GM12878 (cell line): Measurements from ENCODE around the gene TRPT1.

Source experiments
- CBX5 ChIP-seq: sonication (generic); IDR thresholded peaks from 2 replicates; pipeline ENCODE4 v1.6.1; 2016; ENCODE audit warnings: low read depth, moderate library complexity, mild to moderate bottlenecking, inconsistent platforms
- CTCF ChIP-seq, 3 experiments: IDR thresholded peaks in 2 of 3; conservative IDR thresholded peaks in 1 of 3; 2 replicates each; pipeline ENCODE4 v1.5.1; 2011; ENCODE audit warnings: low read depth in 3 of 3, low read length in 3 of 3, mild to moderate bottlenecking in 3 of 3, control low read depth in 2 of 3, moderate library complexity in 2 of 3, inconsistent platforms in 1 of 3, mixed read lengths in 1 of 3; ENCODE audit not compliant: control insufficient read depth in 2 of 3, insufficient read depth in 1 of 3; ENCODE audit errors: extremely low read depth in 1 of 3
- EZH2 ChIP-seq: IDR thresholded peaks from 2 replicates; pipeline ENCODE4 v1.6.1; 2012; ENCODE audit warnings: low read depth, mild to moderate bottlenecking, control low read depth, inconsistent platforms, low read length, borderline replicate concordance; ENCODE audit not compliant: control insufficient read depth
- FOXM1 ChIP-seq: IDR thresholded peaks from 2 replicates; pipeline ENCODE4 v1.6.1; 2012; ENCODE audit warnings: low read depth, mild to moderate bottlenecking, inconsistent platforms, low read length, moderate library complexity
- JUND ChIP-seq: IDR thresholded peaks from 2 replicates; pipeline ENCODE4 v1.6.1; 2012; ENCODE audit warnings: low read depth, mild to moderate bottlenecking, low read length, improper control_type of control experiment, moderate library complexity
- MAX ChIP-seq: IDR thresholded peaks from 2 replicates; pipeline ENCODE4 v1.6.1; 2012; ENCODE audit warnings: low read depth, low read length, improper control_type of control experiment
- MXI1 ChIP-seq: fragments of 150-350 bp; IDR thresholded peaks from 2 replicates; pipeline ENCODE4 v1.6.1; 2011; ENCODE audit warnings: low read depth, mild to moderate bottlenecking, inconsistent platforms, low read length, improper control_type of control experiment
- PAX5 ChIP-seq: IDR thresholded peaks from 2 replicates; pipeline ENCODE4 v1.6.1; 2011; ENCODE audit warnings: low read depth, low read length, borderline replicate concordance
- RAD21 ChIP-seq: IDR thresholded peaks from 2 replicates; pipeline ENCODE4 v1.6.1; 2011; ENCODE audit warnings: mild to moderate bottlenecking, low read depth, low read length, moderate library complexity; ENCODE audit not compliant: insufficient read depth
- RFX5 ChIP-seq: IDR thresholded peaks from 2 replicates; pipeline ENCODE4 v1.6.1; 2011; ENCODE audit warnings: low read depth, low read length, improper control_type of control experiment
- SREBF2 ChIP-seq: IDR thresholded peaks from 2 replicates; pipeline ENCODE4 v1.6.1; 2012; ENCODE audit warnings: mild to moderate bottlenecking, low read length
- SRF ChIP-seq, 2 experiments: IDR thresholded peaks; 2 replicates each; pipeline ENCODE4 v1.6.1; 2011; ENCODE audit warnings: low read depth in 2 of 2, low read length in 2 of 2, mild to moderate bottlenecking in 1 of 2, moderate library complexity in 1 of 2
- USF2 ChIP-seq: IDR thresholded peaks from 2 replicates; pipeline ENCODE4 v1.6.1; 2011; ENCODE audit warnings: low read depth, low read length, improper control_type of control experiment, borderline replicate concordance
- TF ChIP-seq, protein P1 (sequence below): IDR thresholded peaks from 2 replicates; pipeline ENCODE4 v1.6.1; 2012; ENCODE audit warnings: low read depth, low read length, improper control_type of control experiment

GRCh38 chr11:64180891-64181290, 45.1 kb downstream of the TRPT1 start:
- TF ChIP-seq SREBF2 (no peak), CTCF (IDR thresholded peaks at IDR 0.05 in 2 of 3, conservative IDR thresholded peaks at IDR 0.05 in 1 of 3; ENCODE audit: control insufficient read depth in 2 of 3, extremely low read depth in 1 of 3, insufficient read depth in 1 of 3, low read depth in 3 of 3, low read length in 3 of 3) (no peak), USF2 (no peak), MXI1 (no peak), JUND (no peak), RAD21 (no peak), PAX5 (no peak), RFX5 (no peak), MAX (no peak), FOXM1 (no peak), CBX5 (no peak), SRF (IDR thresholded peaks at IDR 0.05; ENCODE audit: low read depth in 2 of 2, low read length in 2 of 2) (no peak), EZH2 (no peak)
- TF ChIP-seq, protein P1, sequence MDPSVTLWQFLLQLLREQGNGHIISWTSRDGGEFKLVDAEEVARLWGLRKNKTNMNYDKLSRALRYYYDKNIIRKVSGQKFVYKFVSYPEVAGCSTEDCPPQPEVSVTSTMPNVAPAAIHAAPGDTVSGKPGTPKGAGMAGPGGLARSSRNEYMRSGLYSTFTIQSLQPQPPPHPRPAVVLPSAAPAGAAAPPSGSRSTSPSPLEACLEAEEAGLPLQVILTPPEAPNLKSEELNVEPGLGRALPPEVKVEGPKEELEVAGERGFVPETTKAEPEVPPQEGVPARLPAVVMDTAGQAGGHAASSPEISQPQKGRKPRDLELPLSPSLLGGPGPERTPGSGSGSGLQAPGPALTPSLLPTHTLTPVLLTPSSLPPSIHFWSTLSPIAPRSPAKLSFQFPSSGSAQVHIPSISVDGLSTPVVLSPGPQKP: no peak
